Panc1 (cell line): ENCODE results near the gene DDX27.

Experiments used
- CTCF ChIP-seq: fragments of 450-650 bp; IDR thresholded peaks from 2 replicates; pipeline ENCODE4 v1.5.1; 2017; ENCODE audit warnings: mild to moderate bottlenecking
- POLR2AphosphoS5 ChIP-seq: IDR thresholded peaks from 2 replicates; pipeline ENCODE4 v1.6.1; 2012; ENCODE audit warnings: mild to moderate bottlenecking, low read depth, low read length, moderate library complexity
- REST ChIP-seq, 2 experiments: IDR thresholded peaks; 2 replicates each; pipeline ENCODE4 v1.6.1; 2011 to 2012; ENCODE audit warnings: low read depth in 2 of 2, control low read depth in 1 of 2, low read length in 1 of 2, mild to moderate bottlenecking in 1 of 2, moderate library complexity in 1 of 2; ENCODE audit not compliant: insufficient read depth in 1 of 2
- SIN3A ChIP-seq: IDR thresholded peaks from 2 replicates; pipeline ENCODE4 v1.6.1; 2012; ENCODE audit warnings: low read depth, mild to moderate bottlenecking, low read length, moderate library complexity, borderline replicate concordance; ENCODE audit not compliant: insufficient read depth

GRCh38 chr20:49179368-49180277, 39.6 kb upstream of the DDX27 start:
- TF ChIP-seq POLR2AphosphoS5 (no peak), CTCF (no peak), SIN3A (no peak), REST (IDR thresholded peaks at IDR 0.05; ENCODE audit: insufficient read depth in 1 of 2, low read depth in 2 of 2, low read length in 1 of 2) (no peak)
